H9 (cell line): ENCODE results near the gene EFCAB6. TPM values are rescaled to one million over a fixed set of nuclear protein-coding genes. Genes with fewer than 3 reads are reported as not detected.

Experiments used
- DNase-seq: peaks from one replicate; pipeline ENCODE4 v3.0.0-alpha.2; 2017
- H2AFZ ChIP-seq: one replicate; pipeline ENCODE4 v1.6.1; 2013; ENCODE audit warnings: mild to moderate bottlenecking, low read length, control low read depth, moderate library complexity
- H2AK5ac ChIP-seq: 2 replicates; pipeline ENCODE4 v1.6.1; 2013; ENCODE audit warnings: low read length, control low read depth, mixed read lengths; ENCODE audit not compliant: insufficient read length
- H2BK120ac ChIP-seq: one replicate; pipeline ENCODE4 v1.6.1; 2013; ENCODE audit warnings: low read depth, mild to moderate bottlenecking, low read length, control low read depth, inconsistent platforms; ENCODE audit not compliant: poor library complexity, severe bottlenecking
- H2BK12ac ChIP-seq: 2 replicates; pipeline ENCODE4 v1.6.1; 2013; ENCODE audit warnings: low read length, control low read depth, mixed read lengths, low read depth; ENCODE audit not compliant: insufficient read length
- H2BK15ac ChIP-seq: 2 replicates; pipeline ENCODE4 v1.6.1; 2013; ENCODE audit warnings: low read depth, low read length, control low read depth
- H2BK20ac ChIP-seq: one replicate; pipeline ENCODE4 v1.6.1; 2013; ENCODE audit warnings: low read depth, mild to moderate bottlenecking, low read length, control low read depth, inconsistent platforms; ENCODE audit not compliant: poor library complexity, severe bottlenecking
- H2BK5ac ChIP-seq: 2 replicates; pipeline ENCODE4 v1.6.1; 2013; ENCODE audit warnings: low read length, control low read depth, mixed read lengths; ENCODE audit not compliant: insufficient read length
- H3K14ac ChIP-seq: 2 replicates; pipeline ENCODE4 v1.6.1; 2013; ENCODE audit warnings: low read length, control low read depth; ENCODE audit not compliant: insufficient read depth
- H3K18ac ChIP-seq: 2 replicates; pipeline ENCODE4 v1.6.1; 2013; ENCODE audit warnings: low read depth, mild to moderate bottlenecking, mixed read lengths, low read length, control low read depth; ENCODE audit not compliant: insufficient read length
- H3K23ac ChIP-seq: 2 replicates; pipeline ENCODE4 v1.6.1; 2013; ENCODE audit warnings: low read length, control low read depth, mixed read lengths, low read depth; ENCODE audit not compliant: insufficient read length
- H3K23me2 ChIP-seq: 2 replicates; pipeline ENCODE4 v1.6.1; 2013; ENCODE audit warnings: low read depth, mild to moderate bottlenecking, mixed read lengths, low read length, control low read depth; ENCODE audit not compliant: insufficient read length, poor library complexity, severe bottlenecking
- H3K27ac ChIP-seq: 2 replicates; pipeline ENCODE4 v1.5.1; 2013; ENCODE audit warnings: low read length, control low read depth, mixed read lengths, low read depth; ENCODE audit not compliant: insufficient read length
- H3K27me3 ChIP-seq: 2 replicates; pipeline ENCODE4 v1.6.1; 2013; ENCODE audit warnings: low read length, control low read depth, inconsistent platforms; ENCODE audit not compliant: insufficient read depth
- H3K4ac ChIP-seq: 2 replicates; pipeline ENCODE4 v1.6.1; 2013; ENCODE audit warnings: low read depth, mild to moderate bottlenecking, control low read depth, inconsistent platforms, low read length, moderate library complexity
- H3K4me1 ChIP-seq: 2 replicates; pipeline ENCODE4 v1.6.1; 2013; ENCODE audit warnings: low read length, control low read depth, inconsistent platforms; ENCODE audit not compliant: insufficient read depth
- H3K4me2 ChIP-seq: 2 replicates; pipeline ENCODE4 v1.6.1; 2013; ENCODE audit warnings: low read length, control low read depth, mixed read lengths; ENCODE audit not compliant: insufficient read length, insufficient read depth
- H3K56ac ChIP-seq: 2 replicates; pipeline ENCODE4 v1.6.1; 2013; ENCODE audit warnings: low read depth, mild to moderate bottlenecking, mixed read lengths, low read length, control low read depth; ENCODE audit not compliant: insufficient read length
- H3K79me1 ChIP-seq: 2 replicates; pipeline ENCODE4 v1.6.1; 2013; ENCODE audit warnings: low read depth, mild to moderate bottlenecking, moderate library complexity, low read length, control low read depth, inconsistent platforms; ENCODE audit not compliant: insufficient read depth, poor library complexity, severe bottlenecking
- H3K79me2 ChIP-seq: 2 replicates; pipeline ENCODE4 v1.6.1; 2013; ENCODE audit warnings: low read length, control low read depth, inconsistent platforms; ENCODE audit not compliant: insufficient read depth
- H3K9ac ChIP-seq: 2 replicates; pipeline ENCODE4 v1.6.1; 2013; ENCODE audit warnings: low read length, control low read depth, mixed read lengths; ENCODE audit not compliant: insufficient read length; ENCODE audit errors: extremely low read depth
- H3K9me3 ChIP-seq: one replicate; pipeline ENCODE4 v1.6.1; 2013; ENCODE audit warnings: low read depth, low read length, inconsistent platforms; ENCODE audit not compliant: control insufficient read depth
- H3T11ph ChIP-seq: one replicate; pipeline ENCODE4 v1.6.1; 2013; ENCODE audit warnings: mild to moderate bottlenecking, low read length, control low read depth, inconsistent platforms
- H4K20me1 ChIP-seq: one replicate; pipeline ENCODE4 v1.6.1; 2013; ENCODE audit not compliant: control insufficient read depth, insufficient read length, insufficient read depth
- H4K5ac ChIP-seq: 2 replicates; pipeline ENCODE4 v1.6.1; 2013; ENCODE audit warnings: low read depth, mild to moderate bottlenecking, mixed read lengths, low read length, control low read depth; ENCODE audit not compliant: insufficient read length
- H4K8ac ChIP-seq: replicated peaks from 2 replicates; pipeline ENCODE4 v1.6.1; 2013; ENCODE audit warnings: low read length, control low read depth, mixed read lengths, low read depth; ENCODE audit not compliant: insufficient read length
- H4K91ac ChIP-seq: 2 replicates; pipeline ENCODE4 v1.6.1; 2013; ENCODE audit warnings: low read depth, mild to moderate bottlenecking, moderate library complexity, mixed read lengths, low read length, control low read depth; ENCODE audit not compliant: insufficient read length
- H3K27ac Mint-ChIP-seq, 3 experiments: 2 replicates in 2 of 3; 3 replicates in 1 of 3; pipeline ENCODE4 v1.8.0; 2020 to 2021; ENCODE audit warnings: mixed read lengths in 3 of 3, mild to moderate bottlenecking in 1 of 3, moderate library complexity in 1 of 3
- H3K27me3 Mint-ChIP-seq: 2 replicates; pipeline ENCODE4 v1.8.0; 2021; ENCODE audit warnings: low read depth, mild to moderate bottlenecking, moderate library complexity, mixed read lengths
- H3K36me3 Mint-ChIP-seq, 3 experiments: 2 replicates in 2 of 3; 3 replicates in 1 of 3; pipeline ENCODE4 v1.8.0; 2020 to 2021; ENCODE audit warnings: low read depth in 3 of 3, mixed read lengths in 3 of 3; ENCODE audit not compliant: insufficient read depth in 1 of 3
- H3K4me1 Mint-ChIP-seq, 2 experiments: 2 replicates each; pipeline ENCODE4 v1.8.0; 2020; ENCODE audit warnings: mixed read lengths in 2 of 2
- H3K4me3 Mint-ChIP-seq, 2 experiments: 2 replicates in 1 of 2; 3 replicates in 1 of 2; pipeline ENCODE4 v1.8.0; 2020 to 2021; ENCODE audit warnings: mild to moderate bottlenecking in 2 of 2, mixed read lengths in 2 of 2, moderate library complexity in 1 of 2
- H3K9me3 Mint-ChIP-seq, 2 experiments: 2 replicates in 1 of 2; 3 replicates in 1 of 2; pipeline ENCODE4 v1.8.0; 2020; ENCODE audit warnings: mild to moderate bottlenecking in 2 of 2, mixed read lengths in 2 of 2, moderate library complexity in 1 of 2
- WGBS: extraction: QIAGEN DNeasy Blood & Tissue Kit; methylation state at CpG from one replicate; pipeline ENCODE4 v1.1.7; 2013; ENCODE audit warnings: missing lambda C conversion rate, low lambda C conversion rate, mixed read lengths; ENCODE audit not compliant: insufficient read length; ENCODE audit errors: extremely low coverage; 5-methylcytosine and 5-hydroxymethylcytosine counted together
- total RNA-seq: library from RNA; stranded (reverse); gene quantifications from 2 replicates; pipeline ENCODE4 v1.2.1, GENCODE V29; 2021
- TF ChIP-seq, protein P1 (sequence below): fragments of 200-600 bp; sonication (generic); conservative IDR thresholded peaks from 3 replicates; pipeline ENCODE4 v1.8.0; 2021; ENCODE audit warnings: antibody characterized with exemption, mild to moderate bottlenecking

Gene EFCAB6
- total RNA-seq, 1 experiment from 2014 or later = 0.31 TPM

DNA sequence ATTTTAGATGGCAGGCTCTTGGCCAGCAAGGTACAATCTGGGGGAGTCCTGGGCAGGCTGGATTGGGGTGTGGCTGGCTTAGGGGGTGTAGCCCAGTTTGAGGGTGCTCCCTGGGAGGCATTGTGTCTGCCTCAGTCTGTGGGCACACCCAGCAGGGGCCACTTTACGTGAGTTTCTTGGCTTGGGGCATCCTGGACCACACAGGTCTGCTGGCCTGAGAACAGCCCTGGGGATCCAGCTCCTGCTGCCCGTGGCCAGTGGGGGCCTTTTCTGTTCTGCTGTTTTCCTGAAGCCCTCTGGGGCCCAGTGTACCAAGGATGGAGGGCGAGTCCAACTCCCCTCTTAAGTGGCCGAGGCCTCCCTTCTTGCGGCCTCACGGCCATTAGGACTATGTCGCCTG is 328.4 kb downstream of the EFCAB6 start:
- Histone ChIP-seq H3K14ac (no peak overlapping the region), H3T11ph (no peak overlapping the region), H3K27me3 (no peaks in the 10 kb centered on the region), H3K23ac (no peak overlapping the region), H4K8ac (no peak overlapping the region), H4K91ac (no peak overlapping the region), H2BK12ac (no peak overlapping the region), H2BK120ac (no peak overlapping the region), H3K4ac (no peak overlapping the region), H3K4me2 (no peak overlapping the region), H3K27ac (no peak overlapping the region), H2AK5ac (no peak overlapping the region), H2BK20ac (no peak overlapping the region), H4K5ac (no peak overlapping the region), H3K79me2 (no peaks in the 10 kb centered on the region), H2BK15ac (no peak overlapping the region), H3K56ac (no peak overlapping the region), H3K9me3 (no peaks in the 10 kb centered on the region), H3K18ac (no peak overlapping the region), H2AFZ (no peak overlapping the region), H4K20me1 (no peaks in the 10 kb centered on the region), H2BK5ac (no peak overlapping the region), H3K9ac (no peak overlapping the region), H3K79me1 (no peaks in the 10 kb centered on the region), H3K4me1 (no peaks in the 10 kb centered on the region), H3K23me2 (no peaks in the 10 kb centered on the region)
- Mint-ChIP-seq H3K4me1 (peaks cover 11 to 14% of the 10 kb centered on the region in 2 experiments), H3K4me3 (no peak overlapping the region), H3K36me3 (no peaks in the 10 kb centered on the region), H3K9me3 (no peaks in the 10 kb centered on the region), H3K27me3 (peaks cover 9% of the 10 kb centered on the region), H3K27ac (no peak overlapping the region)
- TF ChIP-seq, protein P1, sequence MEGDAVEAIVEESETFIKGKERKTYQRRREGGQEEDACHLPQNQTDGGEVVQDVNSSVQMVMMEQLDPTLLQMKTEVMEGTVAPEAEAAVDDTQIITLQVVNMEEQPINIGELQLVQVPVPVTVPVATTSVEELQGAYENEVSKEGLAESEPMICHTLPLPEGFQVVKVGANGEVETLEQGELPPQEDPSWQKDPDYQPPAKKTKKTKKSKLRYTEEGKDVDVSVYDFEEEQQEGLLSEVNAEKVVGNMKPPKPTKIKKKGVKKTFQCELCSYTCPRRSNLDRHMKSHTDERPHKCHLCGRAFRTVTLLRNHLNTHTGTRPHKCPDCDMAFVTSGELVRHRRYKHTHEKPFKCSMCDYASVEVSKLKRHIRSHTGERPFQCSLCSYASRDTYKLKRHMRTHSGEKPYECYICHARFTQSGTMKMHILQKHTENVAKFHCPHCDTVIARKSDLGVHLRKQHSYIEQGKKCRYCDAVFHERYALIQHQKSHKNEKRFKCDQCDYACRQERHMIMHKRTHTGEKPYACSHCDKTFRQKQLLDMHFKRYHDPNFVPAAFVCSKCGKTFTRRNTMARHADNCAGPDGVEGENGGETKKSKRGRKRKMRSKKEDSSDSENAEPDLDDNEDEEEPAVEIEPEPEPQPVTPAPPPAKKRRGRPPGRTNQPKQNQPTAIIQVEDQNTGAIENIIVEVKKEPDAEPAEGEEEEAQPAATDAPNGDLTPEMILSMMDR = no peak
- no CpG with 5 or more reads among the region's 7 CpGs for WGBS
- no peak for DNase-seq
